Activated CD4-positive, alpha-beta T cell treated with anti-CD3 and anti-CD28 coated beads for 36 hours (primary cell): ENCODE results near the gene C11orf42. TPM values are rescaled to one million over a fixed set of nuclear protein-coding genes. Genes with fewer than 3 reads are reported as not detected.
A peak's percentile ranks its signal among the peaks of the same experiment; 100 is the strongest.
"Not testable (repeated sequence)": the region's sequence is repeated elsewhere in the genome, so short reads cannot be mapped to it uniquely, and the experiment has no call there.

Source experiments
- ATAC-seq: fragments of 200-7000 bp; cut with Tn5 transposase; one replicate; pipeline ENCODE4 v1.10.0; 2021; ENCODE audit warnings: mild to moderate bottlenecking, moderate library complexity
- CTCF ChIA-PET: fragments of 350-600 bp; sonication (Branson Sonifier 250); formaldehyde crosslinking; loops from one replicate; lab custom pipeline; 2021; ENCODE audit warnings: antibody characterized with exemption; lab: Charles Lee
- POLR2A ChIA-PET: fragments of 350-600 bp; sonication (Branson Sonifier 250); formaldehyde crosslinking; loops from one replicate; lab custom pipeline; 2021; ENCODE audit warnings: antibody characterized with exemption, inconsistent platforms; lab: Charles Lee
- DNase-seq: peaks from one replicate; pipeline ENCODE4 v3.0.0-alpha.2; 2020
- H3K27ac Mint-ChIP-seq: one replicate; pipeline ENCODE4 v1.8.0; 2021; ENCODE audit warnings: mixed read lengths
- H3K27me3 Mint-ChIP-seq: one replicate; pipeline ENCODE4 v1.8.0; 2021; ENCODE audit warnings: mixed read lengths
- H3K36me3 Mint-ChIP-seq: one replicate; pipeline ENCODE4 v1.8.0; 2021; ENCODE audit warnings: low read depth, mixed read lengths
- H3K4me1 Mint-ChIP-seq: one replicate; pipeline ENCODE4 v1.8.0; 2021; ENCODE audit warnings: mixed read lengths
- H3K4me3 Mint-ChIP-seq: one replicate; pipeline ENCODE4 v1.8.0; 2021; ENCODE audit warnings: mild to moderate bottlenecking, moderate library complexity, mixed read lengths
- H3K9me3 Mint-ChIP-seq: one replicate; pipeline ENCODE4 v1.8.0; 2021; ENCODE audit warnings: low read depth, mixed read lengths
- intact Hi-C, 2 experiments: fragments of 100-400 bp; cut with DNase I in 1 of 2; cut with micrococcal nuclease in 1 of 2; formaldehyde crosslinking; loops; one replicate each; pipeline versions ENCODE4 v1.14.2 to v1.15.1; 2022 to 2024; cut with DNase I, micrococcal nuclease
- total RNA-seq, 2 experiments: library from RNA; stranded (reverse); gene quantifications; one replicate each; pipeline ENCODE4 v1.2.3, GENCODE V29; 2021

Gene C11orf42
- total RNA-seq, 2 experiments from 2014 or later = not detected

- ATAC-seq (no peak), DNase-seq (no peak)
- ChIA-PET POLR2A (no interaction called here), CTCF (interaction anchor here (0.5 to 1.0 kb wide), 3 partner anchors 14 to 194 kb away, joined by 3 to 4 read pairs (median 3); no protein-coding TSS in a partner anchor)
- Mint-ChIP-seq H3K4me3 (no peak within 1 kb of the TSS), H3K9me3 (no peaks in the 10 kb centered on the region), H3K36me3 (no peaks in the 10 kb centered on the region), H3K27me3 (peaks cover 6% of the 10 kb centered on the region), H3K27ac (no peak within 1 kb of the TSS), H3K4me1 (peaks cover 5% of the 10 kb centered on the region)
- intact Hi-C loops = loop anchor here (10.0 kb wide), 3 partner anchors 506 to 614 kb away; partner anchors contain the start of genes TRIM22 (in 1 of the 2), TRIM34 (in 1 of the 2) and TRIM5 (in 1 of the 2)
Measured at GRCh38 chr11:6238902-6239301, 33.5 kb downstream of the C11orf42 start, which contains the start of gene CNGA4. CNGA4 (plus strand) TSS chr11:6239089; CDS start chr11:6239207, 118 bp downstream.

GRCh38 chr11:6240139-6240538 lies 34.8 kb downstream of the C11orf42 start:
- peaks cover 6% of the 10 kb centered on the region for H3K27me3 Mint-ChIP-seq
- ChIA-PET CTCF (interaction anchor here (0.5 to 3.5 kb wide), 2 partner anchors 12 to 245 kb away, joined by 3 to 23 read pairs; no protein-coding TSS in a partner anchor), POLR2A (no interaction called here)
- H3K36me3 Mint-ChIP-seq = no peaks in the 10 kb centered on the region
- peaks cover 3% of the 10 kb centered on the region for H3K4me1 Mint-ChIP-seq
- H3K9me3 Mint-ChIP-seq = no peaks in the 10 kb centered on the region
- intact Hi-C loops = no loop called here
- no peak overlapping the region for H3K4me3 Mint-ChIP-seq
- ATAC-seq (no peak), DNase-seq (no peak)
- no peak overlapping the region for H3K27ac Mint-ChIP-seq

GRCh38 chr11:6240781-6241180 lies 35.4 kb downstream of the C11orf42 start:
- Mint-ChIP-seq H3K4me1 (no peaks in the 10 kb centered on the region), H3K9me3 (no peaks in the 10 kb centered on the region), H3K27ac (no peak overlapping the region), H3K4me3 (no peak overlapping the region), H3K27me3 (peaks cover 6% of the 10 kb centered on the region), H3K36me3 (no peaks in the 10 kb centered on the region)
- intact Hi-C loops = no loop called here
- CTCF ChIA-PET = interaction anchor here (3.5 kb wide), 1 partner anchor 11 kb away, joined by 23 read pairs; no protein-coding TSS in a partner anchor
- DNase-seq = no peak
- POLR2A ChIA-PET = no interaction called here
- no peak for ATAC-seq

GRCh38 chr11:6241316-6241715 lies 36.0 kb downstream of the C11orf42 start:
- ChIA-PET CTCF (interaction anchor here (3.5 kb wide), 1 partner anchor 10 kb away, joined by 23 read pairs; no protein-coding TSS in a partner anchor), POLR2A (no interaction called here)
- H3K4me3 Mint-ChIP-seq = no peak overlapping the region
- H3K27me3 Mint-ChIP-seq = peaks cover 6% of the 10 kb centered on the region
- H3K36me3 Mint-ChIP-seq = no peaks in the 10 kb centered on the region
- no peak overlapping the region for H3K27ac Mint-ChIP-seq
- no peak for DNase-seq
- H3K9me3 Mint-ChIP-seq = no peaks in the 10 kb centered on the region
- ATAC-seq = no peak
- H3K4me1 Mint-ChIP-seq = no peaks in the 10 kb centered on the region
- intact Hi-C loops = no loop called here

- Mint-ChIP-seq H3K4me3 (no peak overlapping the region), H3K9me3 (no peaks in the 10 kb centered on the region), H3K27me3 (peaks cover 6% of the 10 kb centered on the region), H3K4me1 (no peaks in the 10 kb centered on the region), H3K27ac (no peak overlapping the region), H3K36me3 (no peaks in the 10 kb centered on the region)
- ChIA-PET CTCF (no interaction called here), POLR2A (no interaction called here)
- intact Hi-C loops = no loop called here
- no peak for DNase-seq
- ATAC-seq = no peak
Measured at GRCh38 chr11:6245536-6245935, 40.2 kb downstream of the C11orf42 start.

GRCh38 chr11:6248248-6248647 lies 42.9 kb downstream of the C11orf42 start:
- no peak for ATAC-seq
- ChIA-PET POLR2A (no interaction called here), CTCF (interaction anchor here (4.5 to 5.7 kb wide), 3 partner anchors 67 to 114 kb away, joined by 20 to 78 read pairs (median 78); no protein-coding TSS in a partner anchor)
- Mint-ChIP-seq H3K4me1 (no peaks in the 10 kb centered on the region), H3K36me3 (no peaks in the 10 kb centered on the region), H3K9me3 (no peaks in the 10 kb centered on the region), H3K4me3 (no peak overlapping the region), H3K27me3 (peaks cover 5% of the 10 kb centered on the region), H3K27ac (no peak overlapping the region)
- no peak for DNase-seq
- intact Hi-C loops = no loop called here

GRCh38 chr11:6248897-6249296 lies 43.5 kb downstream of the C11orf42 start:
- intact Hi-C loops, POLR2A ChIA-PET: not testable (repeated sequence)

GRCh38 chr11:6249770-6250555 lies 44.6 kb downstream of the C11orf42 start:
- ATAC-seq = no peak
- Mint-ChIP-seq H3K36me3 (no peaks in the 10 kb centered on the region), H3K27ac (no peak overlapping the region), H3K9me3 (no peaks in the 10 kb centered on the region), H3K4me1 (no peaks in the 10 kb centered on the region), H3K27me3 (no peaks in the 10 kb centered on the region), H3K4me3 (no peak overlapping the region)
- ChIA-PET POLR2A (no interaction called here), CTCF (interaction anchor here (0.5 to 5.7 kb wide), 22 partner anchors 8 to 821 kb away, joined by 3 to 78 read pairs (median 6); partner anchors contain the start of genes CCKBR and FHIP1B)
- DNase-seq = no peak
- intact Hi-C loops = no loop called here

More at GRCh38 chr11:6248897-6249296, 43.5 kb downstream of the C11orf42 start:
- not testable (repeated sequence) for H3K27me3 Mint-ChIP-seq, H3K9me3 Mint-ChIP-seq, H3K27ac Mint-ChIP-seq, ATAC-seq, H3K4me3 Mint-ChIP-seq, H3K36me3 Mint-ChIP-seq, H3K4me1 Mint-ChIP-seq, DNase-seq
- CTCF ChIA-PET = interaction anchor here (0.7 to 5.7 kb wide), 4 partner anchors 67 to 387 kb away, joined by 3 to 78 read pairs (median 49); no protein-coding TSS in a partner anchor

GRCh38 chr11:6251120-6251733 lies 45.9 kb downstream of the C11orf42 start:
- no peaks in the 10 kb centered on the region for H3K4me1 Mint-ChIP-seq

GRCh38 chr11:6251990-6252473 lies 46.7 kb downstream of the C11orf42 start:
- intact Hi-C loops = loop anchor here (1.0 to 2.0 kb wide), 4 partner anchors 63 to 111 kb away; partner anchors contain the start of gene CAVIN3 (in 1 of the 2)
- no peak for ATAC-seq
- ChIA-PET CTCF (interaction anchor here (0.6 to 5.7 kb wide), 18 partner anchors 9 to 497 kb away, joined by 3 to 78 read pairs (median 5); partner anchors contain the start of genes CCKBR and CNGA4), POLR2A (no interaction called here)
- Mint-ChIP-seq H3K27ac (no peak overlapping the region), H3K4me3 (no peak overlapping the region), H3K36me3 (no peaks in the 10 kb centered on the region), H3K4me1 (no peaks in the 10 kb centered on the region), H3K27me3 (no peaks in the 10 kb centered on the region), H3K9me3 (no peaks in the 10 kb centered on the region)
- no peak for DNase-seq

More at GRCh38 chr11:6251120-6251733, 45.9 kb downstream of the C11orf42 start:
- ChIA-PET POLR2A (no interaction called here), CTCF (interaction anchor here (0.6 to 5.7 kb wide), 32 partner anchors 9 to 455 kb away, joined by 3 to 78 read pairs (median 5); partner anchors contain the start of genes CCKBR and FHIP1B)
- Mint-ChIP-seq H3K27me3 (no peaks in the 10 kb centered on the region), H3K27ac (no peak overlapping the region), H3K36me3 (no peaks in the 10 kb centered on the region), H3K9me3 (no peaks in the 10 kb centered on the region), H3K4me3 (no peak overlapping the region)
- DNase-seq = peak; percentile 77
- intact Hi-C loops = loop anchor here (1.0 kb wide), 3 partner anchors 64 to 112 kb away; no protein-coding TSS in a partner anchor
- peak; percentile 86 for ATAC-seq

GRCh38 chr11:6253197-6253596 lies 47.8 kb downstream of the C11orf42 start:
- peak; percentile 61 for ATAC-seq
- no peak for DNase-seq
- intact Hi-C loops = loop anchor here in 1 of 2 experiments (2.0 kb wide), 1 partner anchor 68 kb away; the partner anchor contains the start of gene CAVIN3
- no peak overlapping the region for H3K4me3 Mint-ChIP-seq
- no peak overlapping the region for H3K27ac Mint-ChIP-seq
- POLR2A ChIA-PET = no interaction called here
- H3K4me1 Mint-ChIP-seq = no peaks in the 10 kb centered on the region
- peaks cover 2% of the 10 kb centered on the region for H3K27me3 Mint-ChIP-seq
- H3K9me3 Mint-ChIP-seq = no peaks in the 10 kb centered on the region
- H3K36me3 Mint-ChIP-seq = no peaks in the 10 kb centered on the region
- CTCF ChIA-PET = interaction anchor here (0.7 to 5.7 kb wide), 10 partner anchors 12 to 456 kb away, joined by 3 to 78 read pairs (median 8); partner anchors contain the start of gene CNGA4
